ENCODE measurements around the gene NUCB2.

Gene NUCB2

DNA sequence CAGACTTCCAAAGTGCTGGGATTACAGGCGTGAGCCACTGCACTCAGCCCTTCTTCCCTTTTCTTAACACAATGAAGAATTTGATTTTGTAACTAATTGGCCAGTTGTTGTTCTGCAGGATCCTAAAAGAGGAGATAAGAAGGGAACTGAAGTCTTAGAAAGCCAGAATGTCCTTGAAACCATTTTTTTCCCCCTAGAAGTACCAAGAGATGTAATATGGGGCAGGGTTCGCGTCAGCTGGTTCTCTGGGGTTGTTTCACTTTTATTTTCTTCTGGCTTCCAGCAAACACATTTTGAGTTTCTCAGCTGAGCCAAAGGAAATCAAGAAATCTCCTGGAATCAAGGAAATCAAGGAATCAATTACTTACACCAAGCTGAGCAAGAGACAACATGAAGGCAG is 7.6 kb upstream of the NUCB2 start:
- no peak for ATAC-seq

DNA sequence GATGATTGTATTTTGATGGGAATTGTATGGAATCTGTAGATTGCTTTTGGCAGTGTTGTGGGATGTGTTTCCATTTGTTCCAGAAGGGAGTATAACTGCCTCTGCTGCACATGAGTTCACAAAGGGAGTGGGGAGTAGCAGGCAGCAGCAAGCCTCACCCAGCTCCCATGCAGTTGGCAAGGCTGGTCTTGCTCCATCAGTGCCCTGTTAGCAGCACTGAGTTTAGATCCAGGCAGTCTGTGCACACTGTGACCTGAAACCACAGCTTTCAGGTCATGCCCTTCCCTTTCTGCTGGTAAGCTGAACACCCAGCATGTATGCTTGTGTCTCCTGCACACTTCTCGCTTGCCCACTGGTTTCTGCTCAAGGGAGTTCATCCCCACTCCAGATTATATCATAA is 3.7 kb upstream of the NUCB2 start:
- no peak for ATAC-seq

- ATAC-seq = no peak
Observed at GRCh38 chr11:17273211-17273610, 3.3 kb upstream of the NUCB2 start.

- ATAC-seq = no peak
Observed at GRCh38 chr11:17273668-17274282, 2.8 kb upstream of the NUCB2 start.

- no peak for ATAC-seq
Observed at GRCh38 chr11:17275400-17276235, 921 bp upstream of the NUCB2 start.

GRCh38 chr11:17277024-17277584 is 565 bp downstream of the NUCB2 start:
- peak; percentile 19 to 21 for ATAC-seq

DNA sequence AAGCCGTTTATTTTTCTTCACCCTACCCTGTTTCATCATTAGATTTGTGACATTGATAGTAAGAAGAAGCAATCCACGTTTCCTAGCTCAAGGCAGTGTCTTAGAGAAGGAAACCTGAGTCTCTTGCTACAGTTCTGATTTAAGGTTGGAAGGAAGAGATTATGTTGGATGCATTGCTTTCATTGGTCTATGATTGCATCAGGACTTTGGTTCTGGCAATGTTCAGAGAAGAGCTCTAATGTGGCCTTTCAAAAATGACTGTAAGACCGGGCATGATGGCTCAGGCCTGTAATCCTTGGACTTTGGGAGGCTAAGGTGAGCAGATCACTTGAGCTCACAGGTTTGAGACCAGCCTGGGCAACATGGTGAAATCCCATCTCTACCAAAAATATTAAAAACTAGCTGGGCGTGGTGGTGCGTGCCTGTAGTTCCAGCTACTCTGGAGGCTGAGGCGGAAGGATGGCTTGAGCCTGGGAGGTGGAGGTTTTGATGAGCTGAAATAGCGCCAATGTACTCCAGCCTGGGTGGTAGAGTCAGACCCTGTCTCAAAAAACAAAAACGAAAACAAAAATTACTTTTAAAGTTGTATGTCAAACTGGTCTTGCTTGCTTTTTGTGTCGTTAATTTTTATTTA is 4.1 kb downstream of the NUCB2 start:
- no peak for ATAC-seq

DNA sequence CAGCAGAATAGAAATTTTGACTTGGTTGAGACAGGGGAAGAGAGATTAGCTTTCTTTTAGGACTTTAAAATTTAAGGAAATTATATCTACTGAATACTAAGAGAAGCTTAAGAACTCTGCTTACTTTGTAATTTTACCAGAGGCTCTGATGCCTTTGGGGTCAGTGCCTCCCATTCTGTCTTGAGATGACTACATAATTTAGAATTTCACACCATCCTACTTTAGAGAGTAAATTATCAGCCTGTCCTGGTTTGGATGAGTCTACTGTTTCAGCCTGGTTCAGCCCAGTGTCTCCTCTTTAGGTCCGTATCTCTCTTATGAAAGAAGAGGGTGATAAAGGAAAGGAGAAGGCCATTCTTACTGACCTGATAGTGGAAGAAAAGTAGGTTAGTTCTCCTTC is 9.8 kb downstream of the NUCB2 start:
- ATAC-seq = no peak

GRCh38 chr11:17287058-17287457 is 10.5 kb downstream of the NUCB2 start:
- ATAC-seq = no peak

DNA sequence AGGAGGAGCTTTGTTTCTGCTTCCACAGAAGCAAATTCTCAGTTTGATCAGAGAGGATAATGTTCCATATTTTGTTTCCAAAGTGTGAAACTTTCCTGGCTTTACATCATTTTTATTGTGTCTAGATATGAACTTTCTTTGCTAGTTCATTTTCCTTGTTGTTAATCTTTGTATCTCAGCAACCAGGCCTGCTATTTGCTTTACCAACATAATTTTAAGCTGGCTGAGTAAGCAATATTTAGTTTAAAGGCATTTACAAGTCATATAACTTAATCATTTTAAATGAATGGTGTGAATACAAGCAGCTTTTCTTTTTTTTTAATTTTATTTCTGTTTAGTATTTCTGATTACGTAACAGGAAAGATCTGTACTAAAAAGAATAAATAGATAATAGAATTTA is 15.2 kb downstream of the NUCB2 start:
- no peak for ATAC-seq

GRCh38 chr11:17293311-17293710 is 16.8 kb downstream of the NUCB2 start:
- no peak for ATAC-seq

DNA sequence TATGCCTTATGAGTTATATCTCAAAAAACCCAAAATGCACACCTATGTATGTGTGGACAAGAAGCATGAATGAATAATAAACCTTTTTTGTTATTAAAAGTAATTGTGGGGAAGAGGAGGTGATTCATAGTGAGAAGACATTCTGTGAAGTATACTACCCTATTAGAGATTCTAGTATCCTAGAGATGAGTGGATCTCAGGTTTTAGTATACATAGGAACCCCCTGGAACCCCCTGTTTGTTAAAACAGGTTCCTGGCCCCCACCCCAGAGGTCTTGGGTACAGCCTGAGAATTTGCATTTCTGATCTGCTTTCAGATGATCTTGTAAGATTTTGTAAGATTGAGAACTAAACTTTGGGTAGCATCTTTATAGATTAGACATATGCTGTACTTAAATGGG is 17.5 kb downstream of the NUCB2 start:
- peak; percentile 57 to 64 for ATAC-seq

DNA sequence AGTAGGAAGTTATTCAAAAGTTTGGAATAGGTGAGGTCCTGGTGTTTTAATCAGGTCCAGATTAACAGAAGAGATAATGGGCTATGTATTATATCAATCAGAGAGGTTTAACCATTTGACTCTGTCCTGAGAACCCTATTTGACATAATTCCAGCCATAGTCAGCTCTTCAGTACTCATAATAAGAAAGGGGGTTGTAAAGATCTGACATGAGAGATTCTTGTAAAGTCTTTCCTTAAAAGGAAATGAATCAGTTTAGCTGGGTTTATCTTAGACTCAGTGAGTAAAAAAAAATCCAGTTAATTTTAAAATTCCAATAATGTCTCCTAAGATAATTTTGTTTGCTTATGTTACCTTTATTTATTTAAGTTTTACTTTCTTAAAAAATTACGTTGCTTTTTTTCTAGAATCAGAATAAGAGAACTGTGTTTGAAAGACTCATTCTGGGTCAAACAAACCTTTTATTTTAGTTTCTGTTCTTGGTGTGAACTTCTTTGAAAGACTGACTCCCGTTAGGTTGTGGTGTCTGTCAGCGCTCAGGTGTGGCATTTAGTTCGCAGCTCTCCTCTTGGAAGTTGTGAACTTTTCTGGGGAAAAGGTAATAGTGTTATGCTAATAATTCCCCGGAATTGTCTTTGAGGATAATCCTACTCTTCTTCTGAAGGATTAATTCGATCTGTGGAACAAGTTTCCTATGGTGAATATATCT is 20.5 kb downstream of the NUCB2 start:
- peak; percentile 61 to 62 for ATAC-seq

DNA sequence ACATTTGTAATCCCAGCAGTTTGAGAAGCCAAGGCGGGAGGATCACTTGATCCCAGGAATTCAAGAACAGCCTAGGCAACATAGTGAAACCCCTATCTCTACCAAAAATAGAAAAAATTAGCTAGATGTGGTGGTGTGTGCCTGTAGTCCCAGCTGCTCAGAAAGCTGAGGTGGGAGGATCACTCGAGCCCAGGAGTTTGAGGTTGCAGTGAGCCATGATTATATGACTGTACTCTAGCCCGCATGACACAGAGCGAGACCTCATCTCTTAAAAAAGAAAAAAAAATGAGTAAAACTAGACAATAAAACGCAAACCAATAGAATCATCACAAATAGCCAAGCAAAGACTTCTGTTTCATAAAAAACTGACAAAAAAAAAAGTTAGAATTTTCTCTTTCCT is 21.8 kb downstream of the NUCB2 start:
- ATAC-seq = peak; percentile 75 to 81

DNA sequence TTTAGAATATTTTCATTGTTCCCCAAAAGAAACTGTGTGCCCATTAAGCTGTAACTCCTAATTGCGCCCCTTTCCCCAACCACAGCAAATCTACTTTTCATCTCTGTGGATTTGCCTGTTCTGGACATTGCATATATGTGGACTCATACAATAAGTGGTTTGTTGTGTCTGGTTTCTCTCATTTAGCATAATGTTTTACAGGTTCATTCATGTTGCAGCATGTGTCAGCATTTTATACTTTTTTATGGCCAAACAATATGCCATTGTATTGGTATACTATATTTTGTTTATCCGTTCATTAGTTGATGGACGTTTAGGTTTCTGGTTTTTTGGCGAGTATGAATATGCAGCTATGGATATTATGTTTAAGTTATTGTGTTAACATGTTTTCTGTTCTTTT is 23.8 kb downstream of the NUCB2 start:
- ATAC-seq = no peak

DNA sequence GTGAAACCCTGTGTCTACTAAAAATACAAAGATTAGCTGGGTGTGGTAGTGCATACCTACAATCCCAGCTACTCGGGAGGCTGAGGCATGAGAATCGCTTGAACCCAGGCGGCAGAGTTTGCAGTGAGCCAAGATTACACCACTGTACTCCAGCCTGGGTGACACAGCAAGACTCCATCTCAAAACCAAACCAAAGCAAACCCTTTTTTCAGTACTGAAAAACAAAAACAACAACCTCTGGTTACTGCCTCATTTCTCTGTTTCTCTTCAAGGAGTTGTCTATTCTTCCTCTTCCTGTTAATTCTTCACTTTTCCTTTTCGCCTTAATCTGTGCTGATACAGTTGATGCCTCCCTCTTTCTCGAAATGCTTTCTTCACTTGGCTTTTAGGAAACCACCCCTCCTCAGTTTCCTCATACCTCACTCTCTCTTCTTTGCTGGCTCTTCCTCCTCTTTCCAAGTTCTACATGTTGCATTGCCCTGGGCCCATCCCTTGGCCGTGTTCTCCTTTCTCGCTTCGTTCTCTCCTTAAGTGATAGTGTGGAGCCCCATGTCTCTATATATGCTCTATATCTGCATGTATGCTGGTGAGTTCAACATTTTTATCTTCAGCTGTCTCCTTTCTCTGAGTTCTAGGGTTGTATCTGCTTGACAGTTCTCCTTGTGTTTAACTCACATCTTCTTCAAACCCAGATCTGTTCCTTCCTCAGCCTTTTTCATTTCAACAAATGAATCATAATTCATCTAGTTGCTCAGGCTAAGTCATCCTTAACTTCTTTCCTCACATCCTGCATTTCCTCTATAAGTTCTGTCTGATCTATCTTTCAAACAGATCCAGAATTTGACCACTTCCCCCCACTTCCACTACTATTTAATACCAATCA is 37.1 kb downstream of the NUCB2 start:
- ATAC-seq = no peak

GRCh38 chr11:17314232-17314547 is 37.7 kb downstream of the NUCB2 start:
- ATAC-seq = no peak

GRCh38 chr11:17314904-17315426 is 38.4 kb downstream of the NUCB2 start:
- no peak for ATAC-seq

GRCh38 chr11:17328871-17329494 is 52.4 kb downstream of the NUCB2 start:
- no peak for ATAC-seq

GRCh38 chr11:17331669-17332068 is 55.1 kb downstream of the NUCB2 start:
- ATAC-seq = no peak
